Neural crest cell (in vitro differentiated cells): ENCODE measurements around the gene CDX1. TPM values are rescaled to one million over a fixed set of nuclear protein-coding genes. Genes with fewer than 3 reads are reported as not detected.

ENCODE experiments used
- DNase-seq: peaks from one replicate; pipeline ENCODE4 v3.0.0; 2021; ENCODE audit warnings: low read depth, mixed read lengths, low spot score
- H3K27ac Mint-ChIP-seq: one replicate; pipeline ENCODE4 v1.8.0; 2021; ENCODE audit warnings: mild to moderate bottlenecking, mixed read lengths; ENCODE audit not compliant: unreplicated experiment
- H3K27me3 Mint-ChIP-seq: 2 replicates; pipeline ENCODE4 v1.8.0; 2021; ENCODE audit warnings: low read depth, mild to moderate bottlenecking, mixed read lengths
- H3K36me3 Mint-ChIP-seq: 2 replicates; pipeline ENCODE4 v1.8.0; 2021; ENCODE audit warnings: low read depth, mild to moderate bottlenecking, mixed read lengths
- H3K4me1 Mint-ChIP-seq: 2 replicates; pipeline ENCODE4 v1.8.0; 2021; ENCODE audit warnings: mixed read lengths
- H3K4me3 Mint-ChIP-seq: one replicate; pipeline ENCODE4 v1.8.0; 2021; ENCODE audit warnings: mild to moderate bottlenecking, mixed read lengths
- H3K9me3 Mint-ChIP-seq: 2 replicates; pipeline ENCODE4 v1.8.0; 2021; ENCODE audit warnings: mixed read lengths
- total RNA-seq: library from RNA; stranded (reverse); gene quantifications from 2 replicates; pipeline ENCODE4 v1.2.1, GENCODE V29; 2021
- TF ChIP-seq, protein P1 (sequence below): fragments of 200-600 bp; sonication (generic); conservative IDR thresholded peaks from 2 replicates; pipeline ENCODE4 v1.5.0; 2021; ENCODE audit warnings: antibody characterized with exemption, mild to moderate bottlenecking

CDX1 gene
- total RNA-seq, 1 donor from 2014 or later, result not detected

DNA sequence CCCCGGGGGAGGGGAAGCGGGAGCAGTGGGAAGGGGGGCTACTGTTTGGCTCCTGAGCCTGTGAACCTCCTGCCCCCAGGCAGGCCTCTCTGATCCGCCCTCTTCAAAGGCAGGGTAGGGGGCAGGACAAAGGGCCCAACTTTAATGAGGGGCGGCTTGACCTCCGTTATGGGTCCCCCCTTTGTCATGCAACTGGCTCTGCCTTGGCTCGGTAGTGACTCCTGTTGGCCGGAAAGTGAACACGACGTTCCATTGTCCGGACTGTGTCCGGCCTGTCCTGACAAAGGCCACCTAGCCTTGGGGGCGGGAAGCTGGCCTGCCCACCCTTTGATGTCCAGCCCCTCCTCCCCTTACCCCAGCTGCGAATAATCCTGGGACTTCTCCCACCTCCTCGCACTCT, 1.3 kb downstream of the CDX1 start:
- peak overlapping the region; percentile 27 for H3K4me3 Mint-ChIP-seq
- H3K36me3 Mint-ChIP-seq, result no peaks in the 10 kb centered on the region
- TF ChIP-seq, protein P1, sequence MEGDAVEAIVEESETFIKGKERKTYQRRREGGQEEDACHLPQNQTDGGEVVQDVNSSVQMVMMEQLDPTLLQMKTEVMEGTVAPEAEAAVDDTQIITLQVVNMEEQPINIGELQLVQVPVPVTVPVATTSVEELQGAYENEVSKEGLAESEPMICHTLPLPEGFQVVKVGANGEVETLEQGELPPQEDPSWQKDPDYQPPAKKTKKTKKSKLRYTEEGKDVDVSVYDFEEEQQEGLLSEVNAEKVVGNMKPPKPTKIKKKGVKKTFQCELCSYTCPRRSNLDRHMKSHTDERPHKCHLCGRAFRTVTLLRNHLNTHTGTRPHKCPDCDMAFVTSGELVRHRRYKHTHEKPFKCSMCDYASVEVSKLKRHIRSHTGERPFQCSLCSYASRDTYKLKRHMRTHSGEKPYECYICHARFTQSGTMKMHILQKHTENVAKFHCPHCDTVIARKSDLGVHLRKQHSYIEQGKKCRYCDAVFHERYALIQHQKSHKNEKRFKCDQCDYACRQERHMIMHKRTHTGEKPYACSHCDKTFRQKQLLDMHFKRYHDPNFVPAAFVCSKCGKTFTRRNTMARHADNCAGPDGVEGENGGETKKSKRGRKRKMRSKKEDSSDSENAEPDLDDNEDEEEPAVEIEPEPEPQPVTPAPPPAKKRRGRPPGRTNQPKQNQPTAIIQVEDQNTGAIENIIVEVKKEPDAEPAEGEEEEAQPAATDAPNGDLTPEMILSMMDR, result no peak
- H3K9me3 Mint-ChIP-seq, result no peaks in the 10 kb centered on the region
- peaks cover 41% of the 10 kb centered on the region for H3K4me1 Mint-ChIP-seq
- no peak for DNase-seq
- no peak overlapping the region for H3K27ac Mint-ChIP-seq
- H3K27me3 Mint-ChIP-seq, result peaks cover 69% of the 10 kb centered on the region

DNA sequence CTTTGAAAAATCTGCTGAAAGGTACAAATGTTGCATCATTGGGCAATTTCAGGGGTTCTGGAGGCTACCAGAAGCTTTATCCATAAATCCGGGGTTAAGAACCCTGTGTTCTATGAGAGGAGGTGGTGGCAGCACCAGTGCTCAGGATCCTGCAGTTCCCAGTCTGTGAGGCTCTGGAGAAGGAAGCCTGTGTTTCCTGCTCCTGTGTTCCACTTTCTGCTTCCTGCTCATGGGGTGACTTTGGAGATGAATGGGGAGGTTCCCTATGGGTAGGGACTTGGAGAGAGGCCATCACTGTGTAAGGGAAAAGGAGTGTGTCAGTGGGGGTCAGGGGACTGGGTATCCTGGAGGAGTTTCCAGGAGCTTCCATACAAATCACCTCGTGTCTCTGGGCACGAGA, 2.3 kb downstream of the CDX1 start:
- H3K4me3 Mint-ChIP-seq, result no peak overlapping the region
- TF ChIP-seq, protein P1, result no peak
- H3K4me1 Mint-ChIP-seq, result peaks cover 32% of the 10 kb centered on the region
- DNase-seq, result no peak
- H3K27me3 Mint-ChIP-seq, result peaks cover 72% of the 10 kb centered on the region
- no peak overlapping the region for H3K27ac Mint-ChIP-seq
- H3K9me3 Mint-ChIP-seq, result no peaks in the 10 kb centered on the region
- H3K36me3 Mint-ChIP-seq, result no peaks in the 10 kb centered on the region

DNA sequence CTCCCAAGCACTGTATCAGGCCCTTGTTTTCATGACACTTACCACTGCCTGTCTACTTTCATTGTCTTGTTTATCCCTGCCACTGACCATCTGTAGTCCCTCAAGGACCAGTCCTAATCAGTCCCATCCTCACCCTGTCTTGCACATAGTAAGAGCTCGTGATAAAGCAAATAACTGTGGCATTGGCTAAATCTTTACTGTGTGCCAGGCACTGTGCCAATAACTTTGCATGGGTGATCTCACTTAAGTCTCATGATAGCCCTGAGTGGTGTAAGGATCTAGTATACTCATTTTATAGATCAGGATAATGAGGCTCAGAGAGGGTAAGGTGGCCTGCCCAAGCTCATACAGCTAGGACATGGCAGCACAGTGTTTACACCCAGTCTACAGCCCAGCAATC, 5.6 kb downstream of the CDX1 start:
- Mint-ChIP-seq H3K27ac (no peak overlapping the region), H3K9me3 (no peaks in the 10 kb centered on the region), H3K4me3 (no peak overlapping the region), H3K4me1 (peaks cover 10% of the 10 kb centered on the region), H3K27me3 (peaks cover 51% of the 10 kb centered on the region), H3K36me3 (no peaks in the 10 kb centered on the region)
- DNase-seq, result no peak
- TF ChIP-seq, protein P1, result no peak

DNA sequence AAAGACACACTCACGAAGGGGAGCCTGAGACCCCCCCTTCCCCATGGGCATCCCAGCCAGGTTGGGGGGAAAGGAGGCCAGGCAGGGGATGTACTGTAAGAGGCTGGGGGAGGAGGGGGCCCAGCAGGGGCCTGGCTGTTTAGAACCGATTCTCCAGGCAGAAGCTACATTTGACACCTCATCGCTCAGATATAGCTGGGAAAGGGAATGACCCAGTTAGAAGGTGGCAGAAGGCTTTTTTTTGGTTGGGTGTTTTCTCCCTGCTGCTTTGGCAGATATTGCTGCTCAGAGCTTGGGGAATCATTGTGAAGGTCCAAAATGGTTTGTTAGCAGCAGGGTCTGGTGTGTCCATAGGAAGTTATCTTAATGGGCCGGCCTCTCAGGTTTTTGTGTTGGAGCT, 6.0 kb downstream of the CDX1 start:
- TF ChIP-seq, protein P1, result no peak
- Mint-ChIP-seq H3K9me3 (no peaks in the 10 kb centered on the region), H3K36me3 (no peaks in the 10 kb centered on the region), H3K27ac (no peak overlapping the region), H3K4me1 (peaks cover 8% of the 10 kb centered on the region), H3K4me3 (no peak overlapping the region), H3K27me3 (peaks cover 47% of the 10 kb centered on the region)
- DNase-seq, result no peak

DNA sequence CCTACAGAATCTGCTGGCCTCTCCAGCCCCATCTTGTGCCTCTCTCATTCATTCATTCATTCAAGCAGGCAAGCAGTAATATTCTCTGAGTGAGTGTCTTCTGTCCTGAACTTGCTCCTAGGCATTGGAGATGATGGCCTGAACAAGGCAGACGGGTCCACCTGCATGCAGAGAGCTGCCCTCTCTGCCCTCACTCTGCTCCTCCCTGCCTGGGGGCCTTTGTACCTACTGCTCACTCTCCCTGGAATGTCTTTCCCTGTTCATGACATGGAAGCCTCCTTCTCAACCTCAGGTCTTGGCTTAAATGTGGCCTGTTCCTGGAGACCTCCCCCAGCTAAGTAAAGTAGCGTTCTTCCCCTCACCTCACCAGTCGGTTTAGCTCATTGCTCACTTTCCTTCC, 6.6 kb downstream of the CDX1 start:
- Mint-ChIP-seq H3K9me3 (no peaks in the 10 kb centered on the region), H3K36me3 (no peaks in the 10 kb centered on the region), H3K27ac (no peak overlapping the region), H3K4me1 (peaks cover 3% of the 10 kb centered on the region), H3K27me3 (peaks cover 41% of the 10 kb centered on the region), H3K4me3 (no peak overlapping the region)
- no peak for DNase-seq
- TF ChIP-seq, protein P1, result no peak

DNA sequence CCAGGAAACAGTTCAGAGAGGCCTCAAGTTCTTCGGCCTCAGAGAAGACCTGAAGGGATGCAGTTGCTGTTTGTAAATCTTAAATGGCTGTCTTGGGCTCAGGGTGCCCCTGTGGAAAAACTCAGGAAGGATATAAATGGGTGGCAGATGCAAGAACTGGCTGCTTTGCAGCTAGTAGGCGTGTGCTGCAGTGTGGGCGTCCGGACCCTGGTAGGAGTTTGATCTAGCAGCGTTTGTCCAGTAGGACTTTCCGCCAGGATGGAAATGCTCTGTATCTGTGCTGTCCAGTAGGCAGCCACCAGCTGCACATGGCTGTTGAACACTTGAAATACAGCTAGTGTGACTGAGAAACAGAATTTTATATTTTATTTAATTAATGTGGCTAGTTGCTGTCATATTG, 7.7 kb downstream of the CDX1 start:
- no peaks in the 10 kb centered on the region for H3K9me3 Mint-ChIP-seq
- H3K27me3 Mint-ChIP-seq, result peaks cover 30% of the 10 kb centered on the region
- TF ChIP-seq, protein P1, result no peak
- no peak overlapping the region for H3K27ac Mint-ChIP-seq
- H3K4me1 Mint-ChIP-seq, result no peaks in the 10 kb centered on the region
- H3K36me3 Mint-ChIP-seq, result no peaks in the 10 kb centered on the region
- H3K4me3 Mint-ChIP-seq, result no peak overlapping the region
- no peak for DNase-seq
